Upper lobe of right lung (tissue), 1 donor: ENCODE results near the gene BMP7. TPM values are rescaled to one million over a fixed set of nuclear protein-coding genes. Genes with fewer than 3 reads are reported as not detected.

ENCODE experiments used
- ATAC-seq: fragments of 200-7000 bp; cut with Tn5 transposase; one replicate; pipeline ENCODE4 v1.9.1; 2020; ENCODE audit warnings: mild to moderate bottlenecking, moderate library complexity
- DNase-seq: peaks from one replicate; pipeline ENCODE4 v3.0.0-alpha.2; 2020
- H3K27ac ChIP-seq: fragments of 200-600 bp; one replicate; pipeline ENCODE4 v1.8.0; 2022
- H3K27me3 ChIP-seq: fragments of 200-600 bp; one replicate; pipeline ENCODE4 v1.8.0; 2022; ENCODE audit warnings: mild to moderate bottlenecking
- H3K36me3 ChIP-seq: fragments of 200-600 bp; one replicate; pipeline ENCODE4 v1.8.0; 2022
- H3K4me1 ChIP-seq: fragments of 200-600 bp; one replicate; pipeline ENCODE4 v1.8.0; 2022
- H3K4me3 ChIP-seq: fragments of 200-600 bp; one replicate; pipeline ENCODE4 v1.8.0; 2022; ENCODE audit warnings: mild to moderate bottlenecking
- H3K9me3 ChIP-seq: fragments of 200-600 bp; one replicate; pipeline ENCODE4 v1.8.0; 2022
- intact Hi-C: fragments of 100-400 bp; cut with DNase I; formaldehyde crosslinking; loops from one replicate; pipeline ENCODE4 v1.11.0; 2022
- total RNA-seq: library from RNA; stranded (reverse); fragmentation: NEBNext Ultra II Directional; extraction: Animal tissue kit (Norgen Biotek cat#: 25700); gene quantifications from one replicate; pipeline ENCODE4 v1.2.1, GENCODE V29; 2021
- TF ChIP-seq, protein P1 (sequence below): fragments of 200-600 bp; IDR thresholded peaks from one replicate; pipeline ENCODE4 v1.8.0; 2022; ENCODE audit warnings: antibody characterized with exemption
- donor health status: DM: no; HTN: yes; CAD: no; lungs with severe emphysema.

Gene BMP7
- total RNA-seq, 1 donor from 2014 or later, result 1.2 TPM

DNA sequence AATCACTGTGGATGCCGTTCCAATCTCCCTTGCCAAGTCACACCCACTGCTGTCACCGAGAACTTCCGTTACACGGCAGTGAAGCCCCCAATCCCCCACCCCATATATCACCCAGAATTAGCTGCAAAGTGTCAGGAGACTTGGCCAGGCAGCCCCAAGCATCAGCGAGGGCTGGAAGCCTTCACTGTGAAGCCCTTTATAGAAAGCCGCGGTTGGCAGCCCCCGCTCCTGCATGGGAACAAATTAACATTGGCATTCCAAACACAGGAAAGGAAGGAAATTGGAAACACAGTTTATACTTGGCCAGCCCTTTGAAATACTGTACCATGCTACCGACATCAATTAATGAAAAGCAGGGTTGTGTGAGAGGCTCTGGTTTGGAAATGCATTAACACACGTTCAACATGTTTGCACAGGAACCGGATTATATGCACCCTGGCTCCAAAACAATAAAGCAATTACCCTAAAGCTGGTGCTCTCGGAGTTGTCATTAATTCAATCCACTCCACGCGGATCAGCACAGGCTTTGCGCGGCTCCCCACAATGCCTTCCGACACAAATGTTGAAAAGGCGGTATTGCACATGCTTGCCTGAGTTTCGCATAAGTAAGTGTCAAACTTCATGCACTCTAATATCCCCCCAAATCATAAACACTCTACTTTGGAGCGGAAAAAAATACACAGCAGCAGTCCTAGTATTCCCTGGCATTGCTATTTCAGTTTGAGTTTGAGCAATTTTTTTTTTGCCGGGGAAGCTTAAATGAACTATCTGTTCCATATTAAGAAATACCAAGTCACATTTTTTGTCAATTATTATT, 7.1 kb downstream of the BMP7 start:
- Histone ChIP-seq H3K27ac (no peak overlapping the region), H3K36me3 (no peaks in the 10 kb centered on the region), H3K4me1 (no peaks in the 10 kb centered on the region), H3K9me3 (no peaks in the 10 kb centered on the region), H3K4me3 (no peak overlapping the region), H3K27me3 (peaks cover 53% of the 10 kb centered on the region)
- ATAC-seq (no peak), DNase-seq (no peak)
- TF ChIP-seq, protein P1, sequence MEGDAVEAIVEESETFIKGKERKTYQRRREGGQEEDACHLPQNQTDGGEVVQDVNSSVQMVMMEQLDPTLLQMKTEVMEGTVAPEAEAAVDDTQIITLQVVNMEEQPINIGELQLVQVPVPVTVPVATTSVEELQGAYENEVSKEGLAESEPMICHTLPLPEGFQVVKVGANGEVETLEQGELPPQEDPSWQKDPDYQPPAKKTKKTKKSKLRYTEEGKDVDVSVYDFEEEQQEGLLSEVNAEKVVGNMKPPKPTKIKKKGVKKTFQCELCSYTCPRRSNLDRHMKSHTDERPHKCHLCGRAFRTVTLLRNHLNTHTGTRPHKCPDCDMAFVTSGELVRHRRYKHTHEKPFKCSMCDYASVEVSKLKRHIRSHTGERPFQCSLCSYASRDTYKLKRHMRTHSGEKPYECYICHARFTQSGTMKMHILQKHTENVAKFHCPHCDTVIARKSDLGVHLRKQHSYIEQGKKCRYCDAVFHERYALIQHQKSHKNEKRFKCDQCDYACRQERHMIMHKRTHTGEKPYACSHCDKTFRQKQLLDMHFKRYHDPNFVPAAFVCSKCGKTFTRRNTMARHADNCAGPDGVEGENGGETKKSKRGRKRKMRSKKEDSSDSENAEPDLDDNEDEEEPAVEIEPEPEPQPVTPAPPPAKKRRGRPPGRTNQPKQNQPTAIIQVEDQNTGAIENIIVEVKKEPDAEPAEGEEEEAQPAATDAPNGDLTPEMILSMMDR, result no peak
- intact Hi-C loops, result no loop called here

DNA sequence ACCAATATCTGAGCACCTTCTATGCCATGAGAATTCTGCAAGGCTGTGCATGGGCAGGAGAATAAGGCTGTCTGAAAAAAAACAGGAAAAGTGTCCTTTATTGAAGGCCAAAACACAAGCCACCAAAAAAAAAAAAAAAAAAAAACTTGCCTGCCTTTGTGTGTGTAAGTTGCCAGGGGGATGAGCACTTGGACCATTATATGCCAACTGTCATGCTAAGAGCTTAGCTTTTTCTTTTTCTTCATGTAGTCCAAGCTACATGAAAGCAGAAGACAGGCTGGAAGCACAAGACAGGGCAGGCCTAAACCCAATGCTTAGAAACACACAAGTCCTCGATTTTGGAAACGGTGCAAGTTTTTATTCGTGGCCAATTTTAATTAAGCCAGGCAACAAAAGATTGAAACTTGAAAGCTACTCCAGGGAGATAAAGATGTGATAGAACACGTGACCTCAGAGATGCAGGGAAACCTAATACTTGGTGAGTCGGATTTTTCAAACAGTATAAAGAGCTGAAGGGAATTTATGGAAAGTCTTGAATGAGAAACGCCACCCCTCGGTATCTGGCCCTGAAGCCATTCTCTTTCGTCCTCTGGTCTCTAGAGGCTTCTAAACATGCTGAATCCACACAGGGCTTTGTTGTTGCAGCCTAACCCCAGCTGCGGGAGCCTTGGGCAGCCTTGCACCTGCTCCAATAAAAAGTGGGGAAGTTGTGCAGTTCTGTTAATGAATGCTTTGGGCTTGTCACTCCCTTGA, 8.6 kb downstream of the BMP7 start:
- no peak for ATAC-seq
- Histone ChIP-seq H3K27ac (no peak overlapping the region), H3K4me1 (no peaks in the 10 kb centered on the region), H3K9me3 (no peaks in the 10 kb centered on the region), H3K36me3 (no peaks in the 10 kb centered on the region), H3K27me3 (peaks cover 45% of the 10 kb centered on the region), H3K4me3 (no peak overlapping the region)
- TF ChIP-seq, protein P1, result no peak
- intact Hi-C loops, result no loop called here
- DNase-seq, result no peak

DNA sequence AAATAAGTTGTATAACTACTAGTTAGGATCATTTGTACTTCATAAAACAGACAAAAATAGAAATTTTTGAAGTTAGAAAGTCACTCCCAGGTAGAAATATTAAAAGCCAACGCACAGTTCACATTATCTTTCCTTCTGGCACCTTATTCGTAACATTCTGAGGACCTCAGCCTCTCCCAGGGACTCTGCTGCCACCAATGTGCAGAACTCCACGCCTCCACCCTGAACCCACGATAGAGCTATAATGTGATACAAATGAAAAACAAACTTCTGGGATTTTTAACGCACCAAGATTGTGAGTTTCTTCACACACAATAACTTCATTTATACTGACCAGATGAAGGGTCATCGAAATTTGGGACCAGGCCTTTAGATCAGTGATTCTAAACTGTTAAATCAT, 9.5 kb downstream of the BMP7 start:
- Histone ChIP-seq H3K36me3 (no peaks in the 10 kb centered on the region), H3K4me3 (no peak overlapping the region), H3K27ac (no peak overlapping the region), H3K27me3 (peaks cover 45% of the 10 kb centered on the region), H3K9me3 (no peaks in the 10 kb centered on the region), H3K4me1 (no peaks in the 10 kb centered on the region)
- DNase-seq (no peak), ATAC-seq (no peak)
- TF ChIP-seq, protein P1, result no peak
- intact Hi-C loops, result no loop called here

DNA sequence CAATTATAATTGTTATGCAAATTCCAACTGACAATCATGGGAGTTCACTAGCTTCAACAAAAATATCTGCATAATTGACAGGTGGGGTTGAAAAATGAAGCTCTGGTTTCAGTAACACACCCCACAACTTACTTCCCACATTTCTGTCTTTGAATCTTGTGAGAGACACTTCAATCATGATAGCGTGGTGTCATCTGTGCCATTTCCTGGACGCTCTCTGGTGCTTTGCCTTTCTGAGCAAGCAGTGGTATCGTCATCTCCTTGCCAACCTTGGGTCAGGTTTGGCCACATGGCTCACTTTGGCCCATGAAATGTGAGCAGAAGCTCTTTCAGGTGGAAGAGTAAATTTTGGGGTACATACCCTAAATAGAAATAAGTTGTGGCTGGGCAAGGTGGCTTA, 10.2 kb downstream of the BMP7 start:
- TF ChIP-seq, protein P1, result no peak
- H3K9me3 ChIP-seq, result no peaks in the 10 kb centered on the region
- ATAC-seq, result no peak
- H3K4me3 ChIP-seq, result no peak overlapping the region
- H3K27me3 ChIP-seq, result peaks cover 39% of the 10 kb centered on the region
- no peak overlapping the region for H3K27ac ChIP-seq
- no peaks in the 10 kb centered on the region for H3K4me1 ChIP-seq
- no peaks in the 10 kb centered on the region for H3K36me3 ChIP-seq
- intact Hi-C loops, result no loop called here
- DNase-seq, result no peak

DNA sequence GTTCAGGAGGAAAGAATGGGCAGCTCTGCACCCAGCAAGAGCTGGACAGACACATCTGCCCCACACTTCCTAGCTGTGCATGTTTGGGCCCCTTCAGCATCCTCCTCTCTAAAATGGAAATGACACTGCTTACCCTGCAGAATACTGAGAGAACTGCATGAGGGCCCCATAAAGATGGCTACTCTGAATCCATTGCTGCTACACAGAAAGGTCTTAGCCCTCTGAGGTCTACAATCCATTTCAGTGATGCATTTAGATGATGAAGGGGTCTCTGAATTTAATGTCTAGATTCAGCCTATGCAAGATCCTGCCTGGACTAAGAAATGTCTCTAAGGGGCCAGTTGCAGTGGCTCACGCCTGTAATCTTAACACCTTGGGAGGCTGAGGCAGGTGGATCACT, 11.3 kb downstream of the BMP7 start:
- TF ChIP-seq, protein P1, result no peak
- H3K4me1 ChIP-seq, result no peaks in the 10 kb centered on the region
- H3K36me3 ChIP-seq, result no peaks in the 10 kb centered on the region
- intact Hi-C loops, result no loop called here
- peaks cover 30% of the 10 kb centered on the region for H3K27me3 ChIP-seq
- no peaks in the 10 kb centered on the region for H3K9me3 ChIP-seq
- no peak for ATAC-seq
- H3K27ac ChIP-seq, result no peak overlapping the region
- H3K4me3 ChIP-seq, result no peak overlapping the region
- DNase-seq, result no peak
